Activated naive CD8-positive, alpha-beta T cell treated with anti-CD3 and anti-CD28 coated beads, Interleukin-2, amount 10 ng/mL, durations not matched to agents 7 days and 5 days (primary cell): ENCODE measurements around the gene TGFBR2. TPM values are rescaled to one million over a fixed set of nuclear protein-coding genes. Genes with fewer than 3 reads are reported as not detected.

ENCODE experiments used
- ATAC-seq: fragments of 150-1000 bp; cut with Tn5 transposase; one replicate; pipeline ENCODE4 v1.10.0; 2021; ENCODE audit warnings: low read depth, moderate library complexity
- POLR2A ChIA-PET: fragments of 350-600 bp; sonication (Branson Sonifier 250); formaldehyde crosslinking; loops from one replicate; lab custom pipeline; 2021; ENCODE audit warnings: antibody characterized with exemption; lab: Charles Lee
- DNase-seq: peaks from one replicate; pipeline ENCODE4 v3.0.0; 2021
- H3K27ac Mint-ChIP-seq: one replicate; pipeline ENCODE4 v1.8.0; 2022; ENCODE audit warnings: mild to moderate bottlenecking, mixed read lengths
- H3K27me3 Mint-ChIP-seq: one replicate; pipeline ENCODE4 v1.8.0; 2022; ENCODE audit warnings: mild to moderate bottlenecking, moderate library complexity, mixed read lengths
- H3K36me3 Mint-ChIP-seq: one replicate; pipeline ENCODE4 v1.8.0; 2021; ENCODE audit warnings: mild to moderate bottlenecking, mixed read lengths
- H3K4me1 Mint-ChIP-seq: one replicate; pipeline ENCODE4 v1.8.0; 2021; ENCODE audit warnings: mixed read lengths
- H3K4me3 Mint-ChIP-seq: one replicate; pipeline ENCODE4 v1.8.0; 2022; ENCODE audit warnings: mild to moderate bottlenecking, moderate library complexity, mixed read lengths
- H3K9me3 Mint-ChIP-seq: one replicate; pipeline ENCODE4 v1.8.0; 2021; ENCODE audit warnings: mixed read lengths
- total RNA-seq, 2 experiments: library from RNA; stranded (reverse); gene quantifications; one replicate each; pipeline ENCODE4 v1.2.3, GENCODE V29; 2021

Gene TGFBR2
- total RNA-seq, 2 experiments from 2014 or later: 86.9 to 92.2 TPM

DNA sequence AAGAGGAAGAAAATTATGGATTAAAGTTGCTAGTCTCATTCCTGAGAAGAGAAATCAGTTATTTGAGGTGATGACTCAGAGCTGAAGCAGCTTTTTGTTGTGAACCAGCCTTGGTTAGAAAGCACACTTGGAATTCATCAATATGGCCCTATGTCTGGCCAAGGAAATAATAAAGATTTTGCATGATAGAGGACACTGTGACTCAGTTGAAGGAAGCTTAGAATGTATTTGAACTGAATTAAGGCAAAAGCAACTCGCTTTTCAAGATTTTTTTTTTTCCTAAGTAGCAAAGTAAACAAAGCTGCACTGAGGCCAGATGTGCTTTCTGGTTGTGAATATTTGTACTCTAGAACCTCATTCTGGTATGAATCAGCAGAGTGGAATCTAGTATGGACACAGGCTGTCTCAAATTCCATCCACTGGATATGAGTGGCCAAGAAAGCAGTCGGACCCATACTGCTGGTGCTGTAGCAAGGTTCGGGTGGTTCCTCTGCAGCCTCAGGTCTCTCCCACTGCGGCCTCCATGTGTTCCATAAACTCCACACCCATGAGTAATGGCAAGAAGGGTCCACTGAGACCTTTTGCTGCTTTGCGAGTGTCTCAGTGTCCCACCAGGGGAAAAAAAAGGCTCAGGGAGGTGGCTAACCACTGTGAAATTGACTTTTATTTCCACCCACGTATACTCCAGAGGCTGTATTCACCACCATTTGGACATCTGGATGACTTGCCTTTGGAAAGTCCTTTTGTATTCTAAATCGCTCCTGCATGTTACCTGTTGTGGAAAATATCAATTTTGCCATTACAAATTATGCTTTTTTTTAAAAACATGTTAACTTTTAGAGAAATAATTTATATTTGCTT, 53.1 kb downstream of the TGFBR2 start:
- Mint-ChIP-seq H3K4me1 (peaks cover 85% of the 10 kb centered on the region), H3K27ac (peak overlapping the region; percentile 96), H3K9me3 (no peaks in the 10 kb centered on the region), H3K27me3 (no peaks in the 10 kb centered on the region), H3K36me3 (peaks cover 60% of the 10 kb centered on the region), H3K4me3 (peak overlapping the region; percentile 82)
- DNase-seq: no peak
- ATAC-seq: no peak
- POLR2A ChIA-PET: interaction anchor here (0.8 to 3.5 kb wide), 16 partner anchors 12 to 55 kb away, joined by 3 to 47 read pairs (median 4); partner anchors contain the start of gene TGFBR2

DNA sequence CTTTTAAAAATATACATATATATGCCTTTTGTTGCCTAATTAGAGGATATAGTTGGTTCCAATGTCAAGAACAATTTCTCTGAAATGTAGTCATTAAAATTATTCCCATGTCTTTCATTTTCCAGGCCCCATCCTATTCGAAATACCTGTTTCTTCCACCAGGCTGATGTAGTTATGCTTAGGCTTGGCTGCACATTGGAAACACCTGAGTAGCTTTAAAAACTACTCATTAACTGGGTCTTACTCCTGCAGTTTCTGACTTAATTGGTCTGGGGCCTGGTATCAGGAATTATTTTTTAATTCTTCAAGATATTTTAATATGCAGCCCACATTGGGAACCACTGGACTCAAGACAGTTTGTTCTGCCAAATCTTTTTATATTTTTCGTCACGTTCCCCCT, 53.7 kb downstream of the TGFBR2 start:
- DNase-seq (no peak), ATAC-seq (no peak)
- H3K9me3 Mint-ChIP-seq: no peaks in the 10 kb centered on the region
- peaks cover 85% of the 10 kb centered on the region for H3K4me1 Mint-ChIP-seq
- POLR2A ChIA-PET: interaction anchor here (1.0 to 1.4 kb wide), 4 partner anchors 12 to 54 kb away, joined by 3 to 6 read pairs (median 4); partner anchors contain the start of gene TGFBR2
- H3K36me3 Mint-ChIP-seq: peaks cover 54% of the 10 kb centered on the region
- no peaks in the 10 kb centered on the region for H3K27me3 Mint-ChIP-seq
- no peak overlapping the region for H3K4me3 Mint-ChIP-seq
- peak overlapping the region; percentile 87 for H3K27ac Mint-ChIP-seq

GRCh38 chr3:30660656-30661055, 54.3 kb downstream of the TGFBR2 start:
- ATAC-seq: no peak
- peak overlapping the region; percentile 58 for H3K4me3 Mint-ChIP-seq
- POLR2A ChIA-PET: interaction anchor here (1.0 to 1.4 kb wide), 4 partner anchors 13 to 54 kb away, joined by 3 to 6 read pairs (median 4); partner anchors contain the start of gene TGFBR2

DNA sequence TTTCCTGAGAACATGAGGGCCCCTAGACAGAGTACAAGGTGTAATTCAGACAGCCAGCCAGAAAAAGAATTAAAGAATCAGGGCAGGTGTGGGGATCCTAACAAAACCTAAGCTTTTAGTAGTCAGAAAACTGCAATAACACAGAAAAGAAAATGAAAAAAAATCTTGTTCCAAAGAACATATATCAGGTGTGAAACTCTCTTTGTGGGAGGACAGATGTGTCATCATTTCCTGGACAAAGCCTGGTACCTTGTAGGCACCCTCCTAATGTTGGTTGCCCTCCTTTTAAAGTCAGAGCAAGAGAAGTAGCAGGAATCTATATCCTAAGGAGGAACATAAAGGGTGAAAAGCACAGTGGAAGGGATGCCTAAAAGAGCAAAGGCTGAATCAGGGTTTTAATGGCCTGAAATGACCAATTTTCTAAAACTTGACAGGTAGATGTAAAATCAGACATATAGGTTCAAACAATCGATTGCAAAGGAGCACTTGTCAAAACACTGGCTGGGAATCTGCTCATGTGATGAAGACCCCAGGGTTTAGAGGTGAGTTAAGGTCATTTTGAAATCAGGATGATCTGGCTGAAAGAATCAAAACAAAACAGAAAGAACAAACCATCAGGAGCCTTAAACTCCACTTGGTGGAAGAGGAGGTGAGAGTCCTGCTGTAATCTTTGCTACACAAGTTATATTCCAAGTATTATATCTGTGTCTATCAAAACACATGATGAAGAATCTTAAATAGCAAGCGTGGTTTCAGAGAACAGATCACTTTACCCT, 54.9 kb downstream of the TGFBR2 start:
- H3K36me3 Mint-ChIP-seq: peaks cover 45% of the 10 kb centered on the region
- no peaks in the 10 kb centered on the region for H3K27me3 Mint-ChIP-seq
- peak overlapping the region; percentile 58 for H3K4me3 Mint-ChIP-seq
- ATAC-seq (no peak), DNase-seq (no peak)
- H3K4me1 Mint-ChIP-seq: peaks cover 81% of the 10 kb centered on the region
- POLR2A ChIA-PET: interaction anchor here (1.0 to 1.4 kb wide), 4 partner anchors 13 to 55 kb away, joined by 3 to 6 read pairs (median 4); partner anchors contain the start of gene TGFBR2
- peak overlapping the region; percentile 87 for H3K27ac Mint-ChIP-seq
- H3K9me3 Mint-ChIP-seq: no peaks in the 10 kb centered on the region

More at GRCh38 chr3:30660656-30661055, 54.3 kb downstream of the TGFBR2 start:
- Mint-ChIP-seq H3K9me3 (no peaks in the 10 kb centered on the region), H3K36me3 (peaks cover 51% of the 10 kb centered on the region), H3K4me1 (peaks cover 84% of the 10 kb centered on the region), H3K27me3 (no peaks in the 10 kb centered on the region), H3K27ac (peak overlapping the region; percentile 87)
- DNase-seq: no peak

DNA sequence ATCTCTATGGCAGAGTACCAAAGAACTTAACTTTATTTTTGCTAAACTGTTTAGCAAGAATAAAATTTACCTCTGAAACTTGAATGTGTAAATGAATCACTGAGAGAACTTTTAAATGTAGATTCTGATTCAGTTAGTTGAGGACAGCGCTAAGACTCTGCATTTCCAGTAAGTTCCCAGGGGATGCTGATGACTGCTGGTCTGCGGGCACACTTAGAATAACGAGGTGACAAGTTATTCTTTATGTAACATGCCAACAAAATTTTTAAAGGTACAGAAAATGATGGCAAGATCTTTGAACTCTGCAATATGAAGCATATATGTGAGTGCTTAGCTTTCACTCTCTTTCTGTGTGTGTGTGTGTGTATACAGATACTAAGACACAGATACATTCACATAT, 56.4 kb downstream of the TGFBR2 start:
- Mint-ChIP-seq H3K4me3 (no peak overlapping the region), H3K27me3 (no peaks in the 10 kb centered on the region), H3K36me3 (peaks cover 32% of the 10 kb centered on the region), H3K4me1 (peaks cover 75% of the 10 kb centered on the region), H3K9me3 (no peaks in the 10 kb centered on the region), H3K27ac (peak overlapping the region; percentile 53)
- ATAC-seq (no peak), DNase-seq (no peak)
- POLR2A ChIA-PET: interaction anchor here (0.9 to 3.1 kb wide), 4 partner anchors 19 to 130 kb away, joined by 3 to 11 read pairs (median 4); partner anchors contain the start of gene TGFBR2

DNA sequence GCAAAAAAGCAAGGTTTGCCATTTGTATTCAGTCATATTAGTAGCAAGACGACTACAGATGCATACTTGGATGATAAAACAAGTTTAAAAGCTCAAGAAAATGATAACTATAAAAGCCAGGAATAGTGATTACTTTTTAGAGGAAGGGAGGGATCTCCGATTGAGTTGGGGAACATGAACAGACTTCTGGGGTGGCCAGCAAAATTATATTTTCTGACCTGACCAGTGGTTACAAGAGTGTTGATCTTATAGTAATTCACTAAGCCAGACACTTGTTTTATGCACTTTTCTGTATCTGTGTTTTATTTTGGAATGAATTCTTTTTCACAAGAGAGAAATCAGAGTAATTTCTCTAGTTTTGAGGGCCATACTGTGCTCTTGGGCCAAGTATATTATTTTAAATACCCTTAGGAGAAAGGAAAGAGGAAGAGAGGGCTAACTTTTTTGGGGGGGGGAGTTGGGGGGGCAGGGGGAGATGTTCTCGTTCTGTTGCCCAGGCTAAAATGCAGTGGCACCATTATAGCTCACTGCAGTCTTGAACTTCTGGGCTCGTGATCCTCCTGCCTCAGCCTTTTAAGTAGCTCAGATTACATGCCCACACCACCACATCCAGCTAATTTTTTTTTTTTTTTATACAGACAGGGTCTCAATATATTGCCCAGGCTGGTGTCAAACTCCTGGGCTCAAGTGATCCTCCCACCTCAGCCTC, 57.3 kb downstream of the TGFBR2 start:
- no peak for DNase-seq

GRCh38 chr3:30664459-30664858, 58.1 kb downstream of the TGFBR2 start:
- H3K4me1 Mint-ChIP-seq: peaks cover 76% of the 10 kb centered on the region
- H3K36me3 Mint-ChIP-seq: peaks cover 43% of the 10 kb centered on the region
- DNase-seq (no peak), ATAC-seq (no peak)
- H3K4me3 Mint-ChIP-seq: peak overlapping the region; percentile 72
- H3K9me3 Mint-ChIP-seq: no peaks in the 10 kb centered on the region
- H3K27ac Mint-ChIP-seq: peak overlapping the region; percentile 92
- POLR2A ChIA-PET: interaction anchor here (0.9 to 3.1 kb wide), 9 partner anchors 9 to 58 kb away, joined by 3 to 14 read pairs (median 4); partner anchors contain the start of gene TGFBR2
- no peaks in the 10 kb centered on the region for H3K27me3 Mint-ChIP-seq

More for the DNA sequence above, 57.3 kb downstream of the TGFBR2 start:
- H3K36me3 Mint-ChIP-seq: peaks cover 36% of the 10 kb centered on the region
- peak overlapping the region; percentile 72 for H3K4me3 Mint-ChIP-seq
- POLR2A ChIA-PET: interaction anchor here (0.6 to 3.1 kb wide), 7 partner anchors 9 to 131 kb away, joined by 3 to 14 read pairs (median 5); partner anchors contain the start of gene TGFBR2
- peak overlapping the region; percentile 92 for H3K27ac Mint-ChIP-seq
- H3K27me3 Mint-ChIP-seq: no peaks in the 10 kb centered on the region
- peaks cover 77% of the 10 kb centered on the region for H3K4me1 Mint-ChIP-seq
- no peaks in the 10 kb centered on the region for H3K9me3 Mint-ChIP-seq
- ATAC-seq: no peak

DNA sequence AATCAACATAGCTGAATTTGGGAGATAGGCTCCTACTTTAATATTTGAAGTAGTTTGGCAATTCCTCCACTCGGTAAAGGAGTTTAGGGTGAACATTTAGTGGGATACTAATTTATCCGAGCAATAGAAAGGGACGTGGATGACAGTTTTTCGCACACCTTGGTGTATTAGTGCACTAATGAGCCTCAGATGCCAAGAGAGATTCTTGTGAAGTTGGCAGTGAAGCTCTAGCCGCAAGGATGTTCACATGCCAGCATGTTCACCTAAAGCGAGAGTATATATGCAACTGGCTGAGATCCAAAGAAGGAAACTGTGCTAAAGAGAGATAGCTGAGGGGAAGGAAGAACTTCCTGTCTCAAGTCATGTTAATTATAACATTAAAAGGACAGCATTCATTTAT, 58.5 kb downstream of the TGFBR2 start:
- H3K4me3 Mint-ChIP-seq: peak overlapping the region; percentile 72
- peak overlapping the region; percentile 92 for H3K27ac Mint-ChIP-seq
- H3K36me3 Mint-ChIP-seq: peaks cover 48% of the 10 kb centered on the region
- POLR2A ChIA-PET: interaction anchor here (1.1 to 3.1 kb wide), 8 partner anchors 10 to 58 kb away, joined by 3 to 14 read pairs (median 4); partner anchors contain the start of gene TGFBR2
- H3K4me1 Mint-ChIP-seq: peaks cover 79% of the 10 kb centered on the region
- no peaks in the 10 kb centered on the region for H3K9me3 Mint-ChIP-seq
- DNase-seq (no peak), ATAC-seq (peak; percentile 53)
- no peaks in the 10 kb centered on the region for H3K27me3 Mint-ChIP-seq

DNA sequence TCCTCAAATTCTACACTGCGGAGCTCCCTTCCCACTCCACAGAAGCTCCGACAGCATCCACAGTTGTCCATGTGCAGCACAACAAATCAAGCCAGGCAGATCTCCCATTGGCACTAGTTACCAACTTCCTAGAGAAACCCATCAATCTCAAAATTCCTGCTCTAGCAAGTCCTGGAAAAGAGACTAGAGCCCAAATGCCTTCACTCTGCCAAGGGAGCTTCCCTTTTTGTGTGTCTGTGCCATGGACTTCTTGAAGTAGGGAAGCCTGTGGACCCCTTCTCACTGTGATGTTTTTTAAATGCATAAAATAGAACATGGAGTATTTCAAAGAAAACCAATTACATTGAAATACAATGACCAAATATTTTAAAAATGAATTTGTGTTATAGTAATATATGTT, 59.1 kb downstream of the TGFBR2 start:
- H3K27me3 Mint-ChIP-seq: no peaks in the 10 kb centered on the region
- H3K27ac Mint-ChIP-seq: peak overlapping the region; percentile 92
- DNase-seq: no peak
- no peak for ATAC-seq
- peaks cover 80% of the 10 kb centered on the region for H3K4me1 Mint-ChIP-seq
- H3K4me3 Mint-ChIP-seq: peak overlapping the region; percentile 72
- H3K9me3 Mint-ChIP-seq: no peaks in the 10 kb centered on the region
- peaks cover 53% of the 10 kb centered on the region for H3K36me3 Mint-ChIP-seq
- POLR2A ChIA-PET: interaction anchor here (1.1 to 3.1 kb wide), 10 partner anchors 7 to 59 kb away, joined by 3 to 14 read pairs (median 7); partner anchors contain the start of gene TGFBR2

GRCh38 chr3:30666572-30667279, 60.3 kb downstream of the TGFBR2 start:
- H3K4me3 Mint-ChIP-seq: peak overlapping the region; percentile 66
- ATAC-seq: peak; percentile 44

DNA sequence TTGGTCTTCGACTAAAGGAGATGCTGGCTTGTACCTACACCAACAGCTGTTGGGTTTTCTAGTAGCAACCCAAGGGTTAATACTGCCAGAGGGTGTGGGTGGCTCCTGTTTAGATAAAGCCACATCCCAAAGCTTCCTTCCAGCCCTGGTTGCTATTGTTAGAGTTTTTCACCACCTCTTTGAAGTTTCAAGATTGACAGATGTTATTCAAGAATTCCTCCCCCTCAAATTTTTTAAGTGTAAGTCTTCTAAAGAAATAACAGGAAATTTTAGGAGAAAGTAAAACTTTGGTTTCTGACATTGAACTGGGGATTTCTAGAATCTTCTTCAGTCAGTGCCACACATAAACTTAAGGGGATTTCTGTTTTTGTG, 60.9 kb downstream of the TGFBR2 start:
- peak overlapping the region; percentile 52 for H3K4me3 Mint-ChIP-seq
- ATAC-seq: peak; percentile 71

More at GRCh38 chr3:30666572-30667279, 60.3 kb downstream of the TGFBR2 start:
- H3K27ac Mint-ChIP-seq: peak overlapping the region; percentile 88
- POLR2A ChIA-PET: interaction anchor here (0.7 to 2.3 kb wide), 10 partner anchors 9 to 322 kb away, joined by 3 to 14 read pairs (median 4); partner anchors contain the start of gene TGFBR2
- peaks cover 54% of the 10 kb centered on the region for H3K36me3 Mint-ChIP-seq
- H3K27me3 Mint-ChIP-seq: no peaks in the 10 kb centered on the region
- peaks cover 79% of the 10 kb centered on the region for H3K4me1 Mint-ChIP-seq
- no peaks in the 10 kb centered on the region for H3K9me3 Mint-ChIP-seq
- DNase-seq: no peak

More for the DNA sequence above, 60.9 kb downstream of the TGFBR2 start:
- POLR2A ChIA-PET: interaction anchor here (0.7 to 2.3 kb wide), 6 partner anchors 9 to 322 kb away, joined by 3 to 14 read pairs (median 6); partner anchors contain the start of gene TGFBR2
- no peak for DNase-seq
- Mint-ChIP-seq H3K36me3 (peaks cover 57% of the 10 kb centered on the region), H3K4me1 (peaks cover 78% of the 10 kb centered on the region), H3K27ac (peak overlapping the region; percentile 88), H3K9me3 (no peaks in the 10 kb centered on the region), H3K27me3 (no peaks in the 10 kb centered on the region)
